CD4-positive, alpha-beta T cell (primary cell): ENCODE results near the gene HSD17B11. TPM values are rescaled to one million over a fixed set of nuclear protein-coding genes. Genes with fewer than 3 reads are reported as not detected.

Experiments
- ATAC-seq: fragments of 200-7000 bp; cut with Tn5 transposase; one replicate; pipeline ENCODE4 v1.10.0; 2022; ENCODE audit warnings: mild to moderate bottlenecking; ENCODE audit not compliant: poor library complexity
- CTCF ChIA-PET: fragments of 350-600 bp; sonication (Branson Sonifier 250); formaldehyde crosslinking; loops from one replicate; lab custom pipeline; 2021; ENCODE audit warnings: antibody characterized with exemption, inconsistent platforms; lab: Charles Lee
- POLR2A ChIA-PET: fragments of 350-600 bp; sonication (Branson Sonifier 250); formaldehyde crosslinking; loops from one replicate; lab custom pipeline; 2021; ENCODE audit warnings: antibody characterized with exemption, inconsistent platforms; lab: Charles Lee
- DNase-seq, 14 experiments: peaks; one replicate each; pipeline ENCODE4 v3.0.0-alpha.2; 2013 to 2020; ENCODE audit warnings: mixed read lengths in 2 of 14
- H3K27ac ChIP-seq, 2 donors: one replicate each; pipeline versions ENCODE4 v1.5.1 to v1.7.0; 2013; ENCODE audit warnings: low read length in 2 of 2, low read depth in 1 of 2, mild to moderate bottlenecking in 1 of 2
- H3K27me3 ChIP-seq, 2 experiments: 1 replicate in 1 of 2; 2 replicates in 1 of 2; pipeline versions ENCODE4 v1.6.1 to v1.7.0; 2013; ENCODE audit warnings: low read length in 2 of 2, control low read depth in 1 of 2, mild to moderate bottlenecking in 1 of 2, moderate library complexity in 1 of 2; ENCODE audit not compliant: insufficient read depth in 2 of 2, control insufficient read depth in 1 of 2
- H3K36me3 ChIP-seq: one replicate; pipeline ENCODE4 v1.6.1; 2013; ENCODE audit warnings: low read length, control low read depth; ENCODE audit not compliant: insufficient read depth
- H3K4me1 ChIP-seq: one replicate; pipeline ENCODE4 v1.6.1; 2013; ENCODE audit warnings: low read length, control low read depth; ENCODE audit not compliant: insufficient read depth
- H3K4me3 ChIP-seq: one replicate; pipeline ENCODE4 v1.5.1; 2013; ENCODE audit warnings: mild to moderate bottlenecking, low read length, moderate library complexity
- H3K9me3 ChIP-seq, 2 experiments: 1 replicate in 1 of 2; 2 replicates in 1 of 2; pipeline versions ENCODE4 v1.6.1 to v1.7.0; 2013; ENCODE audit warnings: low read length in 2 of 2, mild to moderate bottlenecking in 2 of 2, control low read depth in 1 of 2, moderate library complexity in 1 of 2; ENCODE audit not compliant: control insufficient read depth in 1 of 2, insufficient read depth in 1 of 2
- H3K27ac Mint-ChIP-seq: one replicate; pipeline ENCODE4 v1.8.0; 2020; ENCODE audit warnings: mixed read lengths
- H3K27me3 Mint-ChIP-seq: one replicate; pipeline ENCODE4 v1.8.0; 2021; ENCODE audit warnings: mixed read lengths
- H3K36me3 Mint-ChIP-seq: one replicate; pipeline ENCODE4 v1.8.0; 2021; ENCODE audit warnings: low read depth, mixed read lengths
- H3K4me1 Mint-ChIP-seq: one replicate; pipeline ENCODE4 v1.8.0; 2021; ENCODE audit warnings: low read depth, mixed read lengths
- H3K4me3 Mint-ChIP-seq: one replicate; pipeline ENCODE4 v1.8.0; 2020; ENCODE audit warnings: mild to moderate bottlenecking, mixed read lengths
- H3K9me3 Mint-ChIP-seq: one replicate; pipeline ENCODE4 v1.8.0; 2020; ENCODE audit warnings: mixed read lengths
- CTCF ChIP-seq: fragments of 200-600 bp; IDR thresholded peaks from one replicate; pipeline ENCODE4 v1.8.0; 2022; ENCODE audit warnings: antibody characterized with exemption, mild to moderate bottlenecking
- intact Hi-C, 2 experiments: fragments of 100-400 bp; cut with DNase I in 1 of 2; cut with micrococcal nuclease in 1 of 2; formaldehyde crosslinking; loops; one replicate each; pipeline versions ENCODE4 v1.15.1 to v1.9.0; 2023 to 2025; cut with DNase I, micrococcal nuclease
- total RNA-seq, 174 experiments: library from RNA in 2 of 174; stranded (reverse) in 2 of 174; gene quantifications; one replicate each; pipeline ENCODE4 v1.2.3 and lab custom pipeline; 2021 to 2026

Gene HSD17B11
- total RNA-seq, 2 experiments from 2014 or later, result 34.9 to 36.5 TPM

- H3K36me3 ChIP-seq, result peaks cover 4% of the 10 kb centered on the region
- Mint-ChIP-seq H3K27ac (no peak overlapping the region), H3K4me1 (peaks cover 3% of the 10 kb centered on the region), H3K9me3 (no peaks in the 10 kb centered on the region), H3K36me3 (no peaks in the 10 kb centered on the region), H3K4me3 (no peak overlapping the region), H3K27me3 (no peaks in the 10 kb centered on the region)
- CTCF ChIA-PET, result no interaction called here
- ATAC-seq (no peak), DNase-seq (no peak)
- intact Hi-C loops, result no loop called here
- H3K27me3 ChIP-seq, result no peaks in the 10 kb centered on the region
- TF ChIP-seq CTCF, result no peak
- no peaks in the 10 kb centered on the region for H3K4me1 ChIP-seq
- H3K9me3 ChIP-seq, result no peaks in the 10 kb centered on the region
- H3K4me3 ChIP-seq, result no peak overlapping the region
- H3K27ac ChIP-seq, result no peak overlapping the region
- POLR2A ChIA-PET, result no interaction called here
Measured at GRCh38 chr4:87306056-87306455, 84.9 kb downstream of the HSD17B11 start.

GRCh38 chr4:87305562-87305961, 85.4 kb downstream of the HSD17B11 start:
- ChIA-PET CTCF (no interaction called here), POLR2A (no interaction called here)
- Mint-ChIP-seq H3K9me3 (no peaks in the 10 kb centered on the region), H3K27me3 (no peaks in the 10 kb centered on the region), H3K27ac (no peak overlapping the region), H3K36me3 (no peaks in the 10 kb centered on the region), H3K4me3 (no peak overlapping the region), H3K4me1 (peaks cover 3% of the 10 kb centered on the region)
- intact Hi-C loops, result no loop called here
- no peak for TF ChIP-seq CTCF
- Histone ChIP-seq H3K4me3 (no peak overlapping the region), H3K4me1 (no peaks in the 10 kb centered on the region), H3K9me3 (no peaks in the 10 kb centered on the region), H3K27ac (no peak overlapping the region), H3K27me3 (no peaks in the 10 kb centered on the region), H3K36me3 (peaks cover 4% of the 10 kb centered on the region)
- DNase-seq (no peak), ATAC-seq (no peak)

GRCh38 chr4:87304745-87305432, 86.1 kb downstream of the HSD17B11 start:
- no peak overlapping the region for H3K27ac Mint-ChIP-seq
- no peaks in the 10 kb centered on the region for H3K27me3 Mint-ChIP-seq
- Histone ChIP-seq H3K4me3 (no peak overlapping the region), H3K27me3 (no peaks in the 10 kb centered on the region), H3K36me3 (peaks cover 4% of the 10 kb centered on the region), H3K4me1 (no peaks in the 10 kb centered on the region), H3K27ac (no peak overlapping the region), H3K9me3 (no peaks in the 10 kb centered on the region)
- H3K36me3 Mint-ChIP-seq, result no peaks in the 10 kb centered on the region
- H3K4me1 Mint-ChIP-seq, result peaks cover 3% of the 10 kb centered on the region
- ChIA-PET CTCF (no interaction called here), POLR2A (interaction anchor here (0.7 kb wide), 1 partner anchor 175 kb away, joined by 4 read pairs; no protein-coding TSS in a partner anchor)
- TF ChIP-seq CTCF, result no peak
- ATAC-seq (no peak), DNase-seq (no peak)
- no peaks in the 10 kb centered on the region for H3K9me3 Mint-ChIP-seq
- H3K4me3 Mint-ChIP-seq, result no peak overlapping the region
- intact Hi-C loops, result no loop called here
